Stimulated activated CD4-positive, alpha-beta T cell treated with anti-CD3 and anti-CD28 coated beads, Interleukin-2, amount 100 ng/mL, for 48 hours (primary cell): ENCODE results near the gene PNPO.
"Not testable (repeated sequence)": the region's sequence is repeated elsewhere in the genome, so short reads cannot be mapped to it uniquely, and the experiment has no call there.

Experiments
- DNase-seq, 2 donors: peaks; one replicate each; pipeline ENCODE4 v3.0.0-alpha.2; 2020

Gene PNPO

GRCh38 chr17:47980541-47980940, 39.2 kb downstream of the PNPO start:
- no peak for DNase-seq

DNA sequence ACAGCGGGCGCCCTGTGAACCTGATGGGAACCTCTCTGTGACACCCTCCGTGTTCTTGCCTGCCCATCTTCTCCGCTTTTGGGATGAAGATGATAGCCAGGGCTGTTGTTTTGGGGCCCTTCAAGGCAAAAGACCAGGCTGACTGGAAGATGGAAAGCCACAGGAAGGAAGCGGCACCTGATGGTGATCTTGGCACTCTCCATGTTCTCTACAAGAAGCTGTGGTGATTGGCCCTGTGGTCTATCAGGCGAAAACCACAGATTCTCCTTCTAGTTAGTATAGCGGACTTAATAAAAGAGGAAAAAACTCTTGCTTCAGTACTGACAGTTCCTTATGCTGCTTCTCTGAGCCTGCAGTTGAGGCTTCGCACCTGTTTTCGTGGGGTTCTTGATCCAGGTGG, 40.1 kb downstream of the PNPO start:
- no peak for DNase-seq

DNA sequence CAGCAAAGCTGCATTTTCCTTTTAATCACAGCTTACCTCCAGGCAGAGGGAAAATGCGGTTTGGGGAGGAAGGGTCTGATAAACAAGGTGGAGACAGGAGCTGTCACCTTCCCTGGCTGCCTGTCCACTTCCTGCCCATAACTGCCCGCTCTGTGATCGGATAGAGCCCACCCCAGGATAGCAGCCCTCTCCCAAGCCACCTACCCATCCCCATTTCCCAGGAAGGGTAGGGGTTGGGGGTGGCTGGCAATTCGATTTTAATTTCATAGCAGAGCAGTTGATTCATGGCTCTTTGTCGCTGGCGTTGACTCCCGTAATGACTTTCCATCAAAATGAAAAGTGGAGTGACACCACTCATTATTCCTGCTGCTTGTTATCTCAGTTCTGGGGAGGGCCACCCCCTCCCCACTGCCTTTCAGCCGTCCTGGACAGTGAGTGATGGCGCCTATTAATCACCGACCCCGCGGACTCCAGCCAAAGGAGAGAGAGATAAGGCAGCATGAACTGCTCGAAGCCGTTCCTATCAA, 40.8 kb downstream of the PNPO start:
- no peak for DNase-seq

GRCh38 chr17:47982645-47983390, 41.4 kb downstream of the PNPO start:
- DNase-seq = no peak

DNA sequence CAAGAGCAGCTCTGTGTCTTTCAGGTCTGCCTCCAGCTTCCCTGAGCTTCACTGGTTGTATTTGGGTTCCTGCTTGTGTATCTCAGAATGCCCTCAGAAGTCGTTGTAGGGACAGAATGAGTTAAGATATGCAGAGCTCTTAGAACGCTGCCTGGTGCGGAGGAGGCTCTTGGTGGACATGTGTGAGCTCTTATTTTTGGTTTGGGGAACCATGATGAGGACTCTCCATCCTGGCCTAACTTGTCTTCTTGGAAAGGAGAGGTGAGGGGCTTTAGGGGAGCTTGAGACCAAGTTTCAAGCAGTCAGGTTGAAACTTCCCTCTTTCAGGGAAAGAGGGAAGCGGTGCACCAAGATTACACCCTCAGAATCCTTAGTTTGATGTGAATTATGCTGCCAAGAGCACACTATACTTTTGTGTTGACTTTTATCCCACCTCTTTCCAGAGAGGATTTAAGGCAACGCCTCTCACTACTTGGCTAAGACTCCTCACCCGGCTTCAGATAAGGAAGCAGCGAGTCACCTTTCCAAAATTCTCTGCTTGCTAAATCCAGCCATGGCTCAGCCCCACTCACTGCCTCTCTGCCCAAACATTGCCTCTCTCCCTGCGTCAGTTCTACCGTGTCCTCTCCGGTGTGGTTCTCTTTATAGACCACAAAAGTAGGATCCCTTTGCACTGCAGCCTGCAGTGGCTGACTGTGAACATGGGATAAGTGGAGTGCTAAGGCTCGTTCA, 42.3 kb downstream of the PNPO start:
- DNase-seq = no peak

- DNase-seq = no peak
These were observed 45.1 kb downstream of the PNPO start for GRCh38 chr17:47986520-47986919.

- no peak for DNase-seq
These were observed 46.0 kb downstream of the PNPO start for GRCh38 chr17:47987240-47987835.

DNA sequence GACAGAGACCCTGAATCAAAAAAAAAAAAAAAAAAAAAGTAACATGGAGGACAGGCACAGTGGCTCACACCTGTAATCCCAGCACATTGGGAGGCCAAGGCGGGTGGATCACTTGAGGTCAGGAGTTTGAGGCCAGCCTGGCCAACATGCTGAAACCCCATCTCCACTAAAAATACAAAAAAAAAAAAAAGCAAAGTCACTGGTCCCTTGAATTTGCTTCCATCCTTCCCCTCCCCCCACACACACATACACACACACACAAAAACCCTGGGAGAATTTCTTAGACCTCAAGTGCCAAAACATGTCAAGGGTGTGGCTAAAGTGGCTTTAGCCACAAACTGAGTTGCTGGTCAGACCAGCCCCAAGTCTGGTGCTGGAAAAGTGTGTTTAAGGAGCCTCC, 47.1 kb downstream of the PNPO start:
- DNase-seq = not testable (repeated sequence)

DNA sequence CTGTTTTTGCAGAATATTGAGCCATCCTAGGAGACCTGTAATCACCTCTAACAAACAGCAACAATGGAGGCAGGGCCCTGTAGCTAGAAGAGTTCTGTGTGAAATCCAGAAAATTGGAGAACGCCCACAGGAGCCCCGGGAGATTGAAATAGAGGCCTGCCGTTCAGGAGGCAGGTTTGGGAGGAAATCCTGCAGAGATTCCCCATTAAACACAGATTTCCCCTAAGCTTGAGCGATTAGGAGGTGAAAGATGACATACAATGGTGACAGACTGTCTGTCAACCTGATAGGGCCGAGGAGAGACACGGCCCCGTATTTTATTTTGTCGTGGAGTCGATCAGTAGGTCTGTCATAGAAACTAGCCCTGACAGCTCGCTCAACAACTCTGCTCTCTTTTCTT, 47.8 kb downstream of the PNPO start:
- no peak for DNase-seq

DNA sequence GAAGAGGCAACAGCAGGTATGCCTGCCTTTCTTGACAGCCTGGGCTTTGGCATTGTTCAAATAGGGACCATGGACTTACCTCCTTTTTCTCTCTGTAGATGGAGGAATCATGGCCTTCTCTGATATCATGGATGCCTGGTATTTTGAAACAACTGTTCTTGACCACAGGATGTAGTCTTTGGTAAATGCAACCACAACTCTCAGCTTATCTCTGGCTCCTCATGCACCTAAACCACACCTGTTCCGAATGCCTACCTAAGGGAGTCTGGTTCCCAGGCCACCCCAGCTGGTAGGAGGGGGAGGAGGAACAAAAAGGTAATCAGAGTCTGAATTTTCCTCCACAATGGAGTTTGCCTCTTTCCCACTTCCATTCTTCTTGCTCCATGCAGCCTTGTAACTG, 48.3 kb downstream of the PNPO start:
- no peak for DNase-seq

GRCh38 chr17:47990962-47991731, 49.8 kb downstream of the PNPO start:
- DNase-seq = no peak

DNA sequence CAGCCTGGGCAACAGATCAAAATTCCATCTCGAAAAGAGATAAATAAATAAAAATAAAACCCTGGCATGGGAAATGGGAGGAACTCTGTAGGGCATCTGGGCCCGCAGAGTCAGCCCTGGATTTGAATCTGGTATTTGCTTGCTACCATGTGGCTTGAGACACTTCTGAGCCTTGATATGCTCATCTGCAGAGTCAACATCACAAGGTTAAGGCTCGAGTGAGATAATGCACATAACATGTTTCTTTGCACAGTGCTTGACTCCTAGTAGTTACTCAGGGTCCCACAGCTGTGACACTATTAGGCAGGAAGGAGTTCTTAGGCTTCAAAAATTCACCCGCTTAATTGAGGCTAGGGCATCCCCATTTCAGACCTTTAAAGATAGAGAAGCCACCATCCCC, 50.8 kb downstream of the PNPO start:
- DNase-seq = no peak

DNA sequence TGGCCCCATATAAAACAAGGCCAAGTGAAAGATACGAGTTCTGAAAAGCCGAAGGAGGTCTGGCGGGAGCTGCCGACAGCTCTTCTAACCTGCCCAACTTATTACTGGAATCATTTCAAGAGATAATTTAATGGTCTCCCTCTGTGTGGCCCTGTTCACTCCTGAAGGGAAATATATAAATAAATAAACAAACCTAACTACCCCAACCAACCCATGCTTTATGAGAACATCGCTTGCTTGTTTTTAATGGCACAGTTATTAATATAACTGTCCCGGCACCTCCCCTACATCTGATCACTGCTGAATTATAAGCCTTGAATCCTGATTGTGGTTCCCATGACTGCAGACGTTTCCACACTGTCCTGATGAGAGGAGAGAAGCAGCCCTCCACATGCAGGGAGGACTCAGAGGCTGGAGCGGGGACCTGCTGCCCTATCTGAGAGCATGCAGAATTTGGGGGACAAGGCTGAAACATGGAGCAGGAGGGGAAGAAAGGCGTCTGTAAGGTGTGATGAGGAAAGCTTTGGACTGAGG, 51.7 kb downstream of the PNPO start:
- DNase-seq = no peak

- DNase-seq = no peak
These were observed 52.6 kb downstream of the PNPO start for GRCh38 chr17:47993964-47994363.

- no peak for DNase-seq
These were observed 53.4 kb downstream of the PNPO start for GRCh38 chr17:47994724-47995123.

DNA sequence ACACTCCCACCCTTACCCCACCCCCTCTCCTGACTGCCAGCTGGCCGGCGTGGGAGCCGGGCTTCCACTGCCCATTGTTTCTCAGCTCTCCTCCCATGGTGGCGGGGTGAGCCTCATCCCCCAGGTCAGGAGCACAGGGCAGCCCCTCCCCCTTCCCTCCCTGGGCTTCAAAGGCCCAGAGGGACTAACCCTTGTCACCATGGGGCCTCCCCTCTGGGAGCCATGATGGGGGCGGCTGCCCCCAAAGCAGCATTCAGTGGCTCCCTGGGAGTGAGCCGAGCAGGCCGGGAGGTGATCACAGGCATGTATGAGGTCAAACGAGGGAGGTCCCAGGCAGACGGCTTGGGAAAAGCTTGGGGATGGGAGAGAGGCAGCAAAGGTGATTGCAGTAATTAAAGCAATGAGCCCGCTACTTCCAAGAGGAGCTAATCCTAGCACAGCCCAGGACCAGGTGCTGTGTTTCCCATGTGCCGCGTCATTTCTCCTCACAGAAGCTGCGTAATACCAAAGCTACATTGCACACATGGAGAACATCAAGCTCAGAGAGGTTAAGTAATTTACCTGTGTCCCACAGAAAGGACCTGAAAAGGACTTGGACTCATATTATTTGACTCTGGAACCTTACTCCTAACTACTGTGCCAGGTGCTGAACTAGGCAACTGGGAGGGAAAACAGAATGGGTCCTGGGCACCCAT, 54.0 kb downstream of the PNPO start:
- no peak for DNase-seq

GRCh38 chr17:47996201-47996600, 54.8 kb downstream of the PNPO start:
- DNase-seq = no peak

GRCh38 chr17:47997586-47997985, 56.2 kb downstream of the PNPO start:
- DNase-seq = no peak

DNA sequence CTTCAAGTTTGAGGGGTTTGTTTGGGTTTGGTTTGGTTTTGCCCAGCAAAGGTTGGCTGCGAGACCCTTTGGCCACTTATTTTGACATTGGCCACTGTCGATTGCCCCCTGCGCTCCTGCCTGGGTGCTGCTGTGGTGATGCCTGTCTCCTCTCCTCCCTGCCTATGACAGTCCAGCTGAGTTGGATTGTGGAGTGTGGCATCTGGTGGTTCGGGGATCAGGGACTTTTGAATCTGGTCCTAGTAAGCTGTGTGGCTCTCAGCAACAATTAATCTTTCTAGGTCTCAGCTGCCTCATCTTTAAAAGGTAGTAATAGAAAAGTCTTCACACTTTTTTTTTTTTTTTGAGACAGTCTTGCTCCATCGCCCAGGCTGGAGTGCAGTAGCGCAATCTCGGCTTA, 56.7 kb downstream of the PNPO start:
- no peak for DNase-seq
